Stimulated activated CD8-positive, alpha-beta memory T cell treated with anti-CD3 and anti-CD28 coated beads, Interleukin-4, amount 100 ng/mL, for 1 hour (primary cell): Measurements from ENCODE around the gene MUC20.
"Not testable (repeated sequence)": the region's sequence is repeated elsewhere in the genome, so short reads cannot be mapped to it uniquely, and the experiment has no call there.

Experiments
- DNase-seq, 2 donors: peaks; one replicate each; pipeline ENCODE4 v3.0.0-alpha.2; 2020; ENCODE audit warnings: low read depth in 2 of 2, low spot score in 1 of 2

MUC20 gene

DNA sequence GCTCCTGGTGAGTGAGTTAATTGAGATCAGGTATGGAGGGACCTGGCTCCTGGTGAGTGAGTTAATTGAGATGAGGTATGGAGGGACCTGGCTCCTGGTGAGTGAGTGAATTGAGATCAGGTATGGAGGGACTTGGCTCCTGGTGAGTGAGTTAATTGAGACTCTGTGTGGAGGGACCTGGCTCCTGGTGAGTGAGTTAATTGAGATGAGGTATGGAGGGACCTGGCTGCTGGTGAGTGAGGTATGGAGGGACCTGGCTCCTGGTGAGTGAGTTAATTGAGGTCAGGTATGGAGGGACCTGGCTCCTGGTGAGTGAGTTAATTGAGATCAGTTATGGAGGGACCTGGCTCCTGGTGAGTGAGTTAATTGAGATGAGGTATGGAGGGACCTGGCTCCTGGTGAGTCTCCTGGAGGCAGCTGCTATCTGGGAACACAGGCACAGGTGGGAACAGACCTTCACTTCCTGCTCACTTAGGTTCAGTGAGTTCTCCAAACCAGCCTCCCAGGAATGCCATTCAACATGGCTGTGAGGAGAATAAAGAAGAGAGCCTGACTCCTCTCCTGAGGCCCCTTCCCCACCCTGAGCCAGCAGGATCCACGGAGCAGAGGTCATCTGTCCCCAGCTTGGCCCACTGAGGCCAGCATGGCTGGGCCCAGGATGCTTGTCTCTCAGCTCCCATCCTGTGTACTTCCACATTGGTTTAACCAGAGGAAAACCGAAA lies 9.5 kb upstream of the MUC20 start:
- not testable (repeated sequence) for DNase-seq

DNA sequence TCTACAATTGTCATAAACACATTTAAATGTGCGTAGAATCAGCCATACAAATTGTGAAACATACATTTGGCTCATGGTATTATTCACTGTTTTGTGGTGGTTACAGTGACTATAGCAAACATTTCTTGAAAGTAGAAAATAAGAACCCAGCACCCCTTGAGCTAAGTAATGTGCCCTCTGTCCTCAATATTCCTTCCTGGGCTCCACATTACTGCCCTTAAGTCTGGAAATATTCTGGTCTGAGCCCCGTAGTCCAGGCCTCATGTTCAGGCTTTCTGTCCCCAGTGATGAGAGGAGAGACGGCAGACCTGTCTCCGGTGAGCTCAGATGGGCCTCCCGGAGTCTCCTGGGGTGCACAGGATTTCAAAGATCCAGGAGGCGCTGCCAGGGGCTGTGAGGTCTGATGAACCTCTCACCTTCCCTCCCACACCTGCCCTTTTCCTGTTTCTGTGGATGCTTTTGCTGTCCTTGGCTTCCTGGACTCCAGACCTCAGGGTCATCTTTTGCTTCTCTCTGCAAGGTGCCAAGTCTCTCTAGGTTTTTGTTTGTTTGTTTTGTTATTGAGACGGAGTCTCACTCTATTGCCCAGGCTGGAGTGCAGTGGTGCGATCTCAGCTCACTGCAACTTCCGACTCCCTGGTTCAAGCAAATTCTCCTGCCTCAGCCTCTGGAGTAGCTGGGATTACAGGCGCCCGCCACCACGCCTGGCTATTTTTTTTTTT lies 8.8 kb upstream of the MUC20 start:
- no peak for DNase-seq

DNA sequence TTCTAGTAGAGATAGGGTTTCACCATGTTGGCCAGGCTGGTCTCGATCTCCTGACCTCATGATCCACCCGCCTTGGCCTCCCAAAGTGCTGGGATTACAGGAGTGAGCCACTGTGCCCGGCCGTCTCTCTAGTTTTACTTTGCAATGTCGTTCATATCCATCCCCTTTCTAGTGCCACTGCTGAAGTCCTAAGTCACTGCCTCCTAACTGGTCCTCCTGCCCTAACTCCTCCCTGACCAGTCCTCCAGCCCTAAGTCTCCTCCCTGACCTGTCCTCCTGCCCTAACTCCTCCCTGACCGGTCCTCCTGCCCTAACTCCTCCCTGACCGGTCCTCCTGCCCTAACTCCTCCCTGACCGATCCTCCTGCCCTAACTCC lies 8.3 kb upstream of the MUC20 start:
- DNase-seq = not testable (repeated sequence)

DNA sequence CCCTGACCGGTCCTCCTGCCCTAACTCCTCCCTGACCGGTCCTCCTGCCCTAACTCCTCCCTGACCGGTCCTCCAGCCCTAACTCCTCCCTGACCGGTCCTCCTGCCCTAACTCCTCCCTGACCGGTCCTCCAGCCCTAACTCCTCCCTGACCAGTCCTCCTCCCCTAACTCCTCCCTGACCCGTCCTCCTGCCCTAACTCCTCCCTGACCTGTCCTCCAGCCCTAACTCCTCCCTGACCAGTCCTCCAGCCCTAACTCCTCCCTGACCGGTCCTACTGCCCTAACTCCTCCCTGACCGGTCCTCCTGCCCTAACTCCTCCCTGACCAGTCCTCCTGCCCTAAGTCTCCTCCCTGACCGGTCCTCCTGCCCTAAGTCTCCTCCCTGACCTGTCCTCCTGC lies 7.6 kb upstream of the MUC20 start:
- not testable (repeated sequence) for DNase-seq

DNA sequence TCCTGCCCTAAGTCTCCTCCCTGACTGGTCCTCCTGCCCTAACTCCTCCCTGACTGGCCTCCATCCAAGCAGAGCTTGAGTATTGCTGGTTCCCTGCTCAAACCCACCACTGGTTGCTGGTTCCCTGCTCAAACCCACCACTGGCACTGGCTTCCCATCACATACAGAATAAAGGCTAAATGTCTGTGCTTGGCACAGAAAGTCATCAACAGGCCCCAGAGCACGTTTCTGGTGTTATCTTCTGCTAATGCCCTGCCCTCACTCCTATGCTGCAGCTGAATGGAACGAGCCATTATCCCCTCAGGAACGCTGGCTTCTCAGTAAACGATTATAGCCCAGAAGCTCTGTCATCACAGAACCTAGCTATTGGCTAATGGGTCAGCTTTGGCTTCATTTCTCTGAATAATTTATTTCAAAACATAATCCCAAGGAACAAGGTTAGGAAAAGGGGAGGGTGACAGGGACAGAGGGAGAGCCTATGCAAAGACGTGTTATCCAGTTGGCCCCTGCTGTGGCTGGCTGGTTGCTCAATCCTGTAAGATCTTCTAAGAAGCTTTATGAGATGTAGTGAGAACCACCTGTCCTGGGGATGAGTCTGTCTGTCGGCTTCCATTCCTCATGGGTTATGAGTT lies 6.3 kb upstream of the MUC20 start:
- DNase-seq = no peak

DNA sequence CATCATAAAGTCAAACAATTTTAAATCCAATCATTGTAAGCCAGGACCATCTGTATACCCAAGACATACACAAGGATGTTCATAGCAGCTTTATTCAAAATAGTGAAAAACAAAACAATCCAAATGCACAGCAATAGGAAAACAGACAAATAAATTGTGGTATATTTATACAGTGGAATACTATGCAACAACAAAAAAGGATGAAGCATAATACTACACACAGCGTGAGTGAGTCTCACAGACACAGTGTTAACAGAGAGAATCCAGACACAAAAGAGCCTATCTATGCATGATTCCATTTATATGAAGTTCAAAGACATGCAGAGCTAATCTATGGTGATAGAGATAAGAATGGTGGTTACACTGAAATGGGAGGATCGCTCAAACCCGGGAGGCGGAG lies 5.6 kb upstream of the MUC20 start:
- no peak for DNase-seq

DNA sequence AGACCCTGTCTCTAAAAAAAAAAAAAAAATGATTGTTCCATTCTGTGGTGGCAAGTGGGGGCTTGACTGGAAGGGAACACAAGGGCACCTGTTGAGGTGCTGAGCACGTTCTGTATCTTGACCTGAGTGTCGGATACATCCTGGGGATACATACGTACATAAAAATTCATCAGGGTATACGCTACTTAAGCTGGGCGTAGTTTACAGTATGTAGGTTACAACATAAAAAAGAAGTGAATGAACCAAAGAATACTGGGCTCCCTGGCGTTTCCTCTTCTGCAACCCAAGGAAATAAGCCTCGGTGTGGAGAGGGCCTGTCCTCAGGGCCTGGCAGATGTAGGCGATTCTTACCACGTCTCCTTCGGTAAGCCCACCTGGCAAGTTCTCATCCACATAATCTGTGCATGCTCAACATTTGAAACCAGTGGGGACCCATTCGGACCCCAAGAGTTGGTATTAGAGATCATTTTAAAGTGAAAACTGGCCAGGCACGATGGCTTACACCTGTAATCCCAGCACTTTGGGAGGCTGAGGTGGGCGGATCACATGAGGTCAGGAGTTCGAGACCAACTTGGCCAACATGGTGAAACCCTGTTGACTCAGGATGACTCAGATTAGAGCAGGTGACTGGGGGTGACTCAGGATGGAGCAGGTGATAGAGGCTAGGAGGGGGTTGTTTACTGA lies 5.1 kb upstream of the MUC20 start:
- no peak for DNase-seq

DNA sequence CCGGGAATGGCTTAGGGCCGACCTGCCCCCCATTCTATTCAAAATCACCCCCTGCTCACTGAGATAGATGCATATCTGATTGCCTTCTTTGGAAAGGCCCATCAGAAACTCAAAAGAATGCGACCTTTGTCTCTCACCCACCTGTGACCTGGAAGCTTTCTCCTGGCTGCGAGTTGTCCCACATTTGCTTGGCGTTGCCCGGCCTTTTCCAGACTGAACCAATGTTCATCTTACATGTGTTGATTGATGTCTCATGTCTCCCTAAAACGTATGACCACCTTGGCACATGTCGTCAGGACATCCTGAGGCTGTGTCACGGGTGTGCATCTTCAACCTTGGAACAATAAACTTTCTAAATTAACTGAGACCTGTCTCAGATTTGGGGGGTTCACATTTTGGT lies 3.4 kb upstream of the MUC20 start:
- DNase-seq = no peak

DNA sequence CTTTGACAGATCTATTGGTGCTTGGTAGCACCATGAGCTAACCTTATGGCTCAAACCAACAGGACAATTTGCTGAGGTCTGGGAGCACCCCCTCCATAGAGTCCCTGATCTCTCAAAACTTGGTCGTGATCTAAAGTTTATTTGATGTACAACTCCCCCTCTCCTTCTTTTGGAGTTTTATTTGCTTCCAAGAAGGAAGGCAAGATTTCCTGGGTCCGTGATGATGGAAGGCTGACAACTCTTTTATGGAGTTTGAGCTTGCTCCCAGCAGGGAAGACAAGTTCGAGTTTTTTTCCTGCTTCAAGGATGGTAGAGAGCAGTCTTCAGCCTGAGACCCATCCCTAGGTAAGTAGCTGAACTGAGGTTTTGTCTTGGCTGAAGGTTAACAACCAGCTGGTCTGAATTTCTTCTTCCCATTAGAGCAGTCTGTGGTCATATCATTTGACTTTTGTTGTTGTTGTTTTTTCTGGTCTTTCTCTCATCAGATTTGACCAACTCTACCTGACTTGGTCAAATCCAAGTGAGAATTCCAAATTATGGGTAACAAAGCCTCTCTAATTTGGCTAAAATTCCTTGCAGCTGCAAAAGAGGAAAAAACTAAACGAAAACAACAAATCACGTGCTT lies 2.8 kb upstream of the MUC20 start:
- no peak for DNase-seq

DNA sequence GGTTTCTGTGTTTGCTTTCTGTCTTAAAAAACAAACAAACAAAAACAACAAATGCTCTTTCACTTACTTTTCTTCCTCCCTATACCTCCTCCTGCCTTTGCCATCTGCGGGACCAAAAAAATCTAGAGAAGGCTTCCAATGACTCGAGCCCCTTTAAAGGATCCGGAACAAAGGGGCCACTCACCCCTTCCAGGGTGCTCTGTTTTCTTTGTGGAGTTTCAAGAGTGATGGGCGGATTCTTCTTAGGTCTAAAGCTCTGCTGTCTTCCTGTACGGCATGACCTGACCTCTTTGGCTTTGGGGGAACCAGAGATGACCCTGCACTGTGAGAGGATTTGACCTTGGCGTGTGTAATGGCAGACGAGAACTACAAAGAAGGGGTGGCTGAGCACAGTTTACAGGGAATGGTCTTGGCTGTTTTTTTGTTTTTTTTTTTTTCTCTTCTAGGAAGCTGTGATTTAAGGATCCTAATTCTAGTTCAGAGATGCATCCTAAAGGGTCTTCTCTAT lies 2.2 kb upstream of the MUC20 start:
- DNase-seq = no peak

DNA sequence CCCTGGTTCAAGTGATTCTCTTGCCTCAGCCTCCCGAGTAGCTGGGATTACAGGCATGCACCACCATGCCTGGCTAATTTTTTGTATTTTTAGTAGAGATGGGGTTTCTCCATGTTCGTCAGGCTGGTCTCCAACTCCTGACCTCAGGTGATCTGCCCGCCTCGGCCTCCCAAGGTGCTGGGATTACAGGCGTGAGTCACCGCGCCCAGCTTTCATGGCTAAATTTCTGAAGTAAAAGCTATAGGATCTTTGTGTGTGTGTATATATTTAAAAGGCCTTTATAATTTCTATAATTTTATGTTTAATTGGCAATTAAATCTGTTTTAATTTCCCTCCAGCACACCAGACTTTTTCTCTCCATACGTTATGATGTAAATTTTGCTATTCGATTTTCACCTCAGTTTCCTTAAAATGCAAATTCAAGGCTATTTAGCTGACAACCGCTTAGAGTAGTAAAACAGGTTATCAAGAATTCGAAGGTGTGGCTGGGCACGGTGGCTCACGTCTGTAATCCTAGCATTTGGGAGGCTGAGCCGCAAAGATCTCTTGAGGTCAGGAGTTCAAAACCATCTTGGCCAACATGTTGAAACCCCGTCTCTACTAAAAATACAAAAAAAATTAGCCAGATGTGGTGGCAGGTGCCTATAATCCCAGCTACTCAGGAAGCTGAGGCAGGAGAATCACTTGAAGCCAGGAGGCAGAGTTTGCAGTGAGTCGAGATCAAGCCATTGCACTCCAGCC lies 1.1 kb upstream of the MUC20 start:
- DNase-seq = not testable (repeated sequence)

DNA sequence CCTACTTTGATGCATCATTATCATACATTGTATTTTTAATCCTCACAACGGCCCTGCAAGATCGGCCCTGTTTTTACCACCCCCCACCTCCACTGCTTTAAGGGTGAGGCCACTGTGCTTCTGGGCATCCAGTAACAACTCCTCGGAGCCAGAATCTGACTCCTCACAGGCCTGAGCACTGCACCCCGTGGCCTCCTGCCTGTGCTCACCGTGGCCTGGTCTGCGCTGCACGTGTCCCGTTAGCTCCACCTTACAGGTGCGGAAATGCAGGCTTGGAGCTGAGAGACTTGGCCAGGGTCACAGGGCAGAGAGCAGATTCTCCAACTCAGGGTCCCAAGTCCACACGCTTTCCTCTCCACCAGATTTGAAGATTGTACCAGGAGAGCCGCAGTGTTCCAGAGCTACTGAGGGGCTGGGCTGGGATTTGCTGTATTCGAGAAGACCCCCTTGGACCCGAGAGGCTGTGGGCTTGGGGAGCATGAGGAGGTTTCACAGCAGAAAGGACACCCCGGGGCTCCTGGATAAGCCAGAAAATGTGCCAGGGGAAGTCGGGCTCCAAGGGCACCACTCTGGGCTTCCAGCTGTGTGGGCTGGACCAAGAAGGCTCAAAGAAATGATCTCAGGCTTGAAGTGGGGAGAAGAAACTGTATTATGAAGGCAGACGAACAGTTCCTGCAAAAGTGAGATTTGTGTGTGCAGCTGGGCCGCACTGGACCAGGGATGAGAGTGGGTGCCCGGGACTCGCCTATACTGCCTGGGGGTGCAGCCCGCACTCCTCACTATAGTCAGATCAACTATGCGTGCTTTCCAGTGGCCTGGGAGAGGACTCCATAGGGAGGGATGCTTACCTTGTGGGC lies 1.6 kb downstream of the MUC20 start:
- not testable (repeated sequence) for DNase-seq

DNA sequence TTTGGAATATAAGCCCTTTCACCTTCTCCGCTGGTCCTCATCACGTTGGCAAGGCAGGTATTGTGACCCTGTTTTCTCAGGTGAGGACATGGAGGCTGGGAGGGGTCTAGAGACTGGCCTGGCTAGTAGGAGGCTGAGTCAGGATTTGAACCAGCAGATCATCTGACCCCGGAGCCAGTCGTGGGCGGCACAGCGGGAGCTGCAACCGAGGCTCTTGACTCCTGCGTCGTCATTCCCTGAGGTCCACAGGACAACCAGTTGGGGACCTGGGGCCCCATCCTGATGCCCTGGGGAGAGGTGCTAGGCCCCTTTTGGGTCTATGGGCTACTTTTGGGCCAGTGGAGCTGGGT lies 2.2 kb downstream of the MUC20 start:
- DNase-seq = not testable (repeated sequence)

DNA sequence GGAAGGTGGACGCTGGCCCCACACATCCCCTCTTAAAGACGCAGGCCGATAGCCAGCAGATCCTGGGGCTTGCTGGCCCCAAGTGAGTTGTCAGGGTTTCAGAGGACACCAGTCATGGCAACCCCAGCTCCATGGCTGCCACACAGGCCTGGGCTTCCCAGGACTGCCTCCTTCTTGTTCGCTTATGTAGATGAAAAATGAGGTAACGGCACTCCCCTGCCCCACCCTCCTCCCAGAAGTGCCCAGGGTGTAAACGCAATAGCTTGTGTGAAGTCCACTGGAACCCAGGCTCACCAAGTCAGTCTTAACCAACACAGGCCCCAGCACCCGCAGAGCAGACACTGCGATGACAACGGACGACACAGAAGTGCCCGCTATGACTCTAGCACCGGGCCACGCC lies 3.6 kb downstream of the MUC20 start:
- not testable (repeated sequence) for DNase-seq

DNA sequence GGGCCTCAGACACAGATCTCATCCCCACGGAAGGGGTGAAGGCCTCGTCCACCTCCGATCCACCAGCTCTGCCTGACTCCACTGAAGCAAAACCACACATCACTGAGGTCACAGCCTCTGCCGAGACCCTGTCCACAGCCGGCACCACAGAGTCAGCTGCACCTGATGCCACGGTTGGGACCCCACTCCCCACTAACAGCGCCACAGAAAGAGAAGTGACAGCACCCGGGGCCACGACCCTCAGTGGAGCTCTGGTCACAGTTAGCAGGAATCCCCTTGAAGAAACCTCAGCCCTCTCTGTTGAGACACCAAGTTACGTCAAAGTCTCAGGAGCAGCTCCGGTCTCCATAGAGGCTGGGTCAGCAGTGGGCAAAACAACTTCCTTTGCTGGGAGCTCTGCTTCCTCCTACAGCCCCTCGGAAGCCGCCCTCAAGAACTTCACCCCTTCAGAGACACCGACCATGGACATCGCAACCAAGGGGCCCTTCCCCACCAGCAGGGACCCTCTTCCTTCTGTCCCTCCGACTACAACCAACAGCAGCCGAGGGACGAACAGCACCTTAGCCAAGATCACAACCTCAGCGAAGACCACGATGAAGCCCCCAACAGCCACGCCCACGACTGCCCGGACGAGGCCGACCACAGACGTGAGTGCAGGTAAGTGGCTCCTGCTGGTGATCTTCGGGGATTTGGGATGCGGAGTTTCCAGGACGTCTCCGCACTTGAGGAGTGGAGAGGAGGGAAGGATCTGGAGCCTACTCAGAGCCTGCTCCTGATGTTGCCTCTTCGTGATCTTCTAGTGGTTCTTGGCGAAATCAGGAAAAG lies 5.3 kb downstream of the MUC20 start:
- not testable (repeated sequence) for DNase-seq

DNA sequence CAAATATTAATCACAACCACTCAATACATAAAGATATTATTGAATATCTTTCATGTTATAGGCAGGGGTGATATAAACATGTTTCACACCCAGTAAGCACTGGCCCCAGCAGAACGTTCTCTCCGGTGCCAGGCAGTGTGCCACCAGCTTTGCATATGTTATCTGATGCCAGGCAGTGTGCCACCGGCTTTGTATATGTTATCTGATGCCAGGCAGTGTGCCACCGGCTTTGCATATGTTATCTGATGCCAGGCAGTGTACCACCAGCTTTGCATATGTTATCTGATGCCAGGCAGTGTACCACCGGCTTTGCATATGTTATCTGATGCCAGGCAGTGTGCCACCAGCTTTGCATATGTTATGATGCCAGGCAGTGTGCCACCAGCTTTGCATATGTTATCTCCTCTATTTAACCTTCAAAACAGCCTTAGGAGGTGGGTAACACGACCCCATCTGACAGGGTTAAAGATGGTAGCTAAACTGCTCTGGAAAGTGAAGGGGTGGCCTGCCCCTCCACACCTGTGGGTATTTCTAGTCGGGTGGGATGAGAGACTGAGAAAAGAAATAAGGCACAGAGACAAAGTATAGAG lies 6.9 kb downstream of the MUC20 start:
- no peak for DNase-seq

DNA sequence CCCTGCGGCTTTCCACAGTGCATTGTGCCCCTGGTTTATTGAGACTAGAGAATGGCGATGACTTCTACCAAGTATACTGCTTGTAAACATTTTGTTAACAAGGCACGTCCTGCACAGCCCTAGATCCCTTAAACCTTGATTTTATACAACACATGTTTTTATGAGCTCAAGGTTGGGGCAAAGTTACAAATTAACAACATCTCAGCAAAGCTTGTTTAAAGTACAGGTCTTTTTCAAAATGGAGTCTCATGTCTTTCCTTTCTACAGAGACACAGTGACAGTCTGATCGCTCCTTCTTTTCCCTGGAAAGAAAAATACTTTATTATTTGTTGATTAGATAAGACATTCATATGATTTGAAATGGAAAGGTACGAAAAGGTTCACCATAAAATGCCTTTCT lies 8.0 kb downstream of the MUC20 start:
- not testable (repeated sequence) for DNase-seq

DNA sequence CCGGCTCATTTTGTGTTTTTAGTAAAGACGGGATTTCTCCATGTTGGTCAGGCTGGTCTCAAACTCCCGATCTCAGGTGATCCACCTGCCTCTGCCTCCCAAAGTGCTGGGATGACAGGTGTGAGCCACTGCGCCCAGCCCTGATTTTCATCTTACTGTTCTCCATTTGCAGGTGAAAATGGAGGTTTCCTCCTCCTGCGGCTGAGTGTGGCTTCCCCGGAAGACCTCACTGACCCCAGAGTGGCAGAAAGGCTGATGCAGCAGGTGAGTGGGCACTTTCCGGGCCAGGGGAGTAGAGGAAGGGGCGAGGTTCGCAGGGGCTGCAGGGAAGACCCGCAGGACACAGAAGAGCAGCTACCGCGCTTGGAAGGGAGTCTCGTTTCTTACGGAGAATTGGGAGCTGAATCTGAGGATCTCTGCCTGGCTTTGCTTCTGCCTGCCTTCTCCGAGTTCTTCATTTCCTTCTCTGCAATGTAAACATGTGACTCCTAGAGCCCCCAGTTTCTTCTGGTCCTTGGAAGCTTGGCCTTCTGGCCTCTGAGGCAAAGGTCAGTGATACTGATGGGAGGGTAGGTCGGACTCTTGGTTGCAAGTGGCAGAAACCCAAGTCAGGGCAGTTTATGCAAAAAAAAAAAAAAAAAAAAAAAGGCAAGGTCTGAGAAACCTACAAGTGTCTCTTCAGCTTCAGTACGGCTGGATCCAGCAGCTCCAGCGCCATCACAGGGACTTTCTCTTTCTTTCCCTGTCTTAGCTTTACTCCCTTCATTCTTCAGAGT lies 8.9 kb downstream of the MUC20 start:
- DNase-seq = no peak
